ENCODE data around the gene NSDHL.

GRCh38 chrX:152853986-152854385 is 23.1 kb downstream of the NSDHL start:
- no peak for TF ChIP-seq POLR2AphosphoS5 (IDR thresholded peaks at IDR 0.05; ENCODE audit: borderline replicate concordance, low read depth, low read length)
- no peak for TF ChIP-seq EZH2 (IDR thresholded peaks at IDR 0.05)

Data from SK-N-MC (cell line).